Dedifferentiated amniotic fluid mesenchymal stem cell (primary cell): ENCODE measurements around the gene HTR3E.

ENCODE experiments used
- DNase-seq: peaks from one replicate; pipeline ENCODE4 v3.0.0-alpha.2; 2016; ENCODE audit errors: extremely low spot score

HTR3E gene

GRCh38 chr3:184155644-184156521, 59.0 kb downstream of the HTR3E start:
- DNase-seq: no peak

DNA sequence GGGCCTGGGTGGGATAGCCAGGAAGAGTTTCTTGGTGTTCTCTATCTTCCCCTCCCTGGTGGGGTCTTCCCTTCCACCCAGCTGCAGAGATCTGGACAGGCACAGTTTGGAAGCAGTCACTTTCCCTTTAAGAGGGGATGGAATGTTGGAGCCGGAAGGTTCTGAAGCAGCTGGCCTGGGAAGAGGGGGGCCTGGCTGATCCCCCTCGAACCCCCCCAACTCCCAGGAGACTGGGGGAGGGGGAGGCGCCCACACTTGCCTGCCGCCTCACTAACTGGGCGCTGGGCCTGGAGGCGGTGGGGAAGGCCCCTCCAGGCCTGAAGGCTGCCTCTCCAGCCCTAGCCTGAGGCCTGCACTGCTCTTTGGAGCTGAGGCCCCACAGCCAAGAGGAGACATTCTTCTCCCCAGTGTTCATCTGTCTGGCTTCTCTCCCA, 59.7 kb downstream of the HTR3E start:
- DNase-seq: peak; percentile 24
